Activated CD4-positive, alpha-beta T cell treated with anti-CD3 and anti-CD28 coated beads for 24 hours (primary cell): ENCODE results near the gene GPC5.
"Not testable (repeated sequence)": the region's sequence is repeated elsewhere in the genome, so short reads cannot be mapped to it uniquely, and the experiment has no call there.

Experiments
- DNase-seq, 2 donors: peaks; one replicate each; pipeline ENCODE4 v3.0.0-alpha.2; 2020; ENCODE audit warnings: low read depth in 2 of 2

Gene GPC5

DNA sequence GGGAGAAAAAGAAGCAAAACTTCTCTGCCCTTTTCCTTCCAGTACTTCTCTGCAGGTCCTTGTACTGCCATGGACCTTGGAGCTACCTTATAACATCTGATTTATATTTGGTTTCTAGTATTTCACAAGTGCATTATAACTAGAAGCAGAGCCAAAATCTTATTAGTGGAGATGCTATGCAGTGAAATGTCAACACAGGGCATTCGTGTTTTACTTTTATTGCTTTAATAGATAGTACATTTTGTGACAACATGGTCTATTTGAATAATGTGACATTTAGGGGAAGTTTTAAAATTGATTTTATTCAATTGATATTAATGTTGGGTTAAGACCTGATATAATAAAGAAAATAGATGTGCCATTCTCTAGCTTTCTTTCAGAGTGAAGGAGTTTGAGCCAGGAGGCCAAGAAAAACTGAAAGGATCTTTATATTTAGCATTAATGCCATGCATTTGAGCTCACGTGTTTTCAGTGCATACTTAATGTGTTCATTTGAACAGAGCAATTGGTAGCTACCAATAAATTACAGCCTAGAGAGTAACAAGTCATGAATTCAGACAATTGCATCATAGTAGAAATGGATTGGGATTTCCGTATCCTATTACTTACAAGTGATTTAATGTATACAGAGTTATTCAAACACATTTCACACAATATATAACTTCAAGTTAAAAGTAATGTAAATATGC lies 863.8 kb downstream of the GPC5 start:
- no peak for DNase-seq

GRCh38 chr13:92265408-92265807 lies 867.0 kb downstream of the GPC5 start:
- no peak for DNase-seq

DNA sequence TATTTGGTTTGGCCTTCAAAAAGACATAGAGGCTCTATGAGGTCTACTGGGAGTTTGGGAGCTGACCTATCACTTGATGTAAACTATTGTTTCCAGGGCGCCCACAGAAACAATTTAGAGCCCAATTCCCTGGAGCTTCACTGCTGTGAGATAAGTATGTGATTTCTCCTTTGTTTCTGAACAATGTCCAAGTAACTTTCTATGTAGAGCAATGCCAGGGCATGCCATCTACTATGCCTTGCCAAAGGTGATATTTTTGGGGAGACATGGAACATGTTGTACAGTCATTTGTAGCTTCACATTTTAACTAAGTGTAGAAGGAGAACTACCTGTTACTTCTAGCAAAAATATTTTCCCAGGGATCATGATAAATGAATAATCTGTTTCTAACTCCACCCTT lies 872.6 kb downstream of the GPC5 start:
- no peak for DNase-seq

DNA sequence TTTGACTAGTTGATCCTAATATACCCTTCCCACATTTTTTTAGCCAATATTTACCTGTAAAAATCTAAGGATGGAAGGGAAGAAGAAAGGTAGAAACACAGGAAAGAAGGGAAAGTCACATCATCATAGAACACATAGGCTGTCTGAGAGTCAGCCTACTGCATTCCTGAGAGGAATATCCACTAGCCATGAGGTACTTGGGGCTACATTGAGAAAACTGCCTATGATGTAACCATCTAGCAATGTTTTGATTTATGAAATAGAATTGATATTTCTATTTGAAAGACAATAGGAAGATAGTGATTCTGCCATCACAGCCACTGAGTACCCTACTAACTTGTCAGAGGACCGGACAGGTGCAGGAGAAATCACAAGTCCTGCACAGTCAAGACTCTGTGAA lies 873.8 kb downstream of the GPC5 start:
- no peak for DNase-seq

DNA sequence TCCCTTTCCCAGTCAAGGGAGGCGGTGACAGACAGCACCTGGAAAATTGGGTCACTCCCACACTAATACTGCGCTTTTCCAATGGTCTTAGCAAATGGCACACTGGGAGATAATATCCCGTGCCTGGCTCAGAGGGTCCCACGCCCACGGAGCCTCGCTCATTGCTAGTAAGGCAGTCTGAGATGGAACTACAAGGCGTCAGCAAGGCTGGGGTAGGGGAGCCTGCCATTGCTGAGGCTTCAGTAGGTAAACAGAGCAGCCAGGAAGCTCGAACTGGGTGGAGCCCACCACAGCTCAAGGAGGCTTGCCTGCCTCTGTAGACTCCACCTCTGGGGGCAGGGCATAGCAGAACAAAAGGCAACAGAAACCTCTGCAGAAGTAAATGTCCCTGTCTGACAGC lies 882.6 kb downstream of the GPC5 start:
- not testable (repeated sequence) for DNase-seq

DNA sequence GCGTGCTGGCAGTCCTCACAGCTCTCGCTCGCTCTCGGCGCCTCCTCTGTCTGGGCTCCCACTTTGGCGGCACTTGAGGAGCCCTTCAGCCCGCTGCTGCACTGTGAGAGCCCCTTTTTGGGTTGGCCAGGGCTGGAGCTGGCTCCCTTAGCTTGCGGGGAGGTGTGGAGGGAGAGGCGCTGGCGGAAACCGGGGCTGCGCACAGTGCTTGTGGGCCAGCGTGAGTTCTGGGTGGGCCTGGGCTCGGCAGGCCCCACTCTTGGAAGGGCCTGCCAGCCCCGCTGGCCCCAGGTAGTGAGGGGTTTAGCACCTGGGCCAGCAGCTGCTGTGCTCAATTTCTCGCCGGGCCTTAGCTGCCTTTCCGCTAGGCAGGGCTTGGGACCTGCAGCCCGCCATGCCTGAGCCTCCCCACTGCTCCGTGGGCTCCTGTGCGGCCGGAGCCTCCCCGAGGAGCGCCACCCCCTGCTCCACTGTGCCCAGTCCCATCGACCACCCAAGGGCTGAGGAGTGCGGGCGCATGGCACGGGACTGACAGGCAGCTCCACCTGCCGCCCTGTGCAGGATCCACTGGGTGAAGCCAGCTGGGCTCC lies 892.4 kb downstream of the GPC5 start:
- not testable (repeated sequence) for DNase-seq

DNA sequence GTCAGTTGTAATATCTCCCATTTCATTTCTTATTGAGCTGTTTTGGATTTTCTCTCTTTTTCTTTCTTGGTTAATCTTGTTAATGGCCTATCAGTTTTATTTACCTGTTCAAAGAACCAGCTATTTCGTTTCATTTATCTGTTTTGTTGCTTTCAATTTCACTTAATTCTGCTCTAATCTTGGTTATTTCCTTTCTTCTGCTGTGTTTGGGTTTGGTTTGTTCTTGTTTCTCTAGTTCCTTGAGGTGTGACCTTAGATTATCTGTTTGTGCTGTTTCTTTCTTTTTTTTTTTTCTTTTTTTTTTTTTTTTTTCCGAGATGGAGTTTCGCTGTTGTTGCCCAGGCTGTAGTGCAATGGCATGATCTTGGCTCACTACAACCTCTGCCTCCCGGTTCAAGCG lies 896.1 kb downstream of the GPC5 start:
- not testable (repeated sequence) for DNase-seq

DNA sequence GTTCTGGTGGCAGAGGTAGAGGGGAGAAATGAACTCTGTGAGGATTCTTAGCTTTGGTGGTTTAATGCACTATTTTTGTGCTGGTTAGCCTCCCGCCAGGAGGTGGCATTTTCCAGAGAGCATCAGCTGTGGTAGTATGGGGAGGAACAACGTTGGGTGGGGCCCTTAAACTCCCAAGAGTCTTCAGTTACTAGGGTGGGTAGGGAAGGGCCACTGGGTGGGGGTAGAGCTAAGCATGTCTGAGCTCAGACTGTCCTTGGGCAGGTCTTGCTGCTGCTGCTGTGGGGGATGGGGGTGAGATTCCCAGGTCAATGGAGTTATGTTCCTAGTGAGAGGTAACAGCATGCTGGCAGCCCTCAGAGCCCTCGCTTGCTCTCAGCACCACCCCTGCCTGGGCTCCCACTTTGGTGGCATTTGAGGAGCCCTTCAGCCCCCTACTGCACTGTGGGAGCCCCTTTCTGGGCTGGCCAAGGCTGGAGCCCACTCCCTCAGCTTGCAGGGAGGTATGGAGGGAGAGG lies 897.8 kb downstream of the GPC5 start:
- DNase-seq, result not testable (repeated sequence)

- DNase-seq, result no peak
Observed at GRCh38 chr13:92297971-92298942, 899.8 kb downstream of the GPC5 start.

- DNase-seq, result no peak
Observed at GRCh38 chr13:92300651-92301050, 902.2 kb downstream of the GPC5 start.

DNA sequence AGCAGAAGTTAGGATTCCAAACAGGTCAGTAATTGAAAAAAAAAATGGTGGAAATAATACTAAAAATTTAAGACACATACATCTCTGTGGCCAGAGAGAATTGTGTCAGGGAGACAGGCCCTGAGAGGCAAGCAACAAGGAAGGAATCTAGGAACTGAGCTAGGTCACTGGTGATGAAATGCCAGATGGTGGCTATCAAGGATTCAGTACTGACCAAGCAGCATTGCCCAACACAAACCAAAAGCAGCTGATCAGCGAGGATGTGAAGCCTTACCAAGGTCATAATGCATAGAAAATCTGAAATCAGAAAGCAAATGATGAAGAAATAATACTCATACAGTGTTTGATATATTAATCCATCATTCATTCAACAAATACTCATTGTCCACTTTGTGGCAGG lies 905.0 kb downstream of the GPC5 start:
- no peak for DNase-seq

DNA sequence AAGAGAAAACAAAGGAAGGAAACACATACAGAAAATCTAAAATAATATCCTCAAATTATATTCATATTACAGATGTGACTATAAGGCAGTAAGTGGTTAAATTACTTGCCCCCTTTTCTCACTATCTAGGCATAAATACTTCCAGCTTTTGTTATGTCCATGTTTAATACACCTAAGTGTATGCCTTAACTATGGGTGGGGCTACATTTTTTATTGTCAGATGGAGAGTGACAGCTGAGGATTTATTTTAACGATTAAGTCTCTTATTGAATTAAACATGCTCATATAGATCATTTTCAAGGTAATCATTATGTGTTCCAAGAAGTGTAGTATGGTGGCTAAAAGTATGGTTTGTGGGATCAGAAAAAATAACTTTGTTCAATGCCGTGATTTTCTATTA lies 909.3 kb downstream of the GPC5 start:
- DNase-seq, result no peak

GRCh38 chr13:92312823-92313222 lies 914.4 kb downstream of the GPC5 start:
- no peak for DNase-seq

- DNase-seq, result no peak
Observed at GRCh38 chr13:92313382-92313781, 915.0 kb downstream of the GPC5 start.

DNA sequence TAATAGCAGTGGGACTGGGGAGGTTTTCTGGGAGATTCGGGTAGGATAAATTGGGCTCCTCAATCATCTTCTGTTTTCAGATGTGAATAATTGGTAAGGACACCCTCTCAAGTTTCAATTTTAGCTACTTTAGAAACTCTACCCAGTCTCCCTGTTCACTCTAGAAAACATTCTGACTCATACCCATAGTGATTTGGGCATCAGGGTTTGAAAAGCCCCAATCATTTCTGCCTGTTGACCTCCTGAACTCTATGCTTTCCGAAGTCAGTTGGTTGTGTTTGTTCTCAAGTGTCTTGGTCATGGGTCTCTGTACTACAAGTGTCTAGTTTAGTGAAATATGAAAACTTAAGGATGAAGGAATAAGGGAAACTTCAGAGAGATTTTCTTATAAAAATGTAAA lies 916.8 kb downstream of the GPC5 start:
- no peak for DNase-seq

DNA sequence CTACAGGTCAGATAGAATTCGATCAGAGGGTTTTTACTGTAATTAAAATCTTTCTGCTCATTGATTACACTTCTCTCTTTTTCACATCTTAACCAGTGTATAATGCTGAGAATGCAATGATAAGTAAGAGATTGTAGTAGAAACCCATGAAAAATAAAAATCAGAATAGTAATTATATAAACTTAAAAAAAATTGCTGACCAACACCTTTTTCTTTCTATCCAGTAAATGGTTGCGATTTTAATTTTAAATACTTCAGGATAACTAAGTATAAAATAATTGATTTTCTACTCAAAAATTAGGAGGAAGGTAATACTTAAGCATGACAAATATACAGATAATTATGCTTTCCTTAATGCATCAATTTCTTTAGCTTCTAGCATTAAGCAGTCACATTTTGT lies 917.6 kb downstream of the GPC5 start:
- no peak for DNase-seq

DNA sequence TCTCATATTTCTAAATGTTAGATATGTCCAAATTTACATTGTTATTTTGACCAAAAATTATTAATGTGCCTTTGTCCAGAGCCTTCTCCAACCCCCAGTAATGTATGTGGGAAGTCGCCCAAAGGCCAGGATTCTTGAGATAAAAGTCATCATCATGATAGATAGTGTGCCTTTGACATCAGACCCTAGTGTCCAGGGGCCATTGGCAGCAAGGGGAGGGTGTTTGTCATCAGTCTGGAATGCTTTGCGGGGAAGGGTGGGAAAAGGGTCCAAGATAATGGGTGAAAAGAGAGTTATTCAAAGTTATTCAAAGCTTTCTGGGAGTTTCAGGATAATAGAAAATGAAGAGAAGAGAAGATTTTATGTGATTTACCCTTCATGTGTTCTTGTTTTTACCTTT lies 918.6 kb downstream of the GPC5 start:
- DNase-seq, result no peak

DNA sequence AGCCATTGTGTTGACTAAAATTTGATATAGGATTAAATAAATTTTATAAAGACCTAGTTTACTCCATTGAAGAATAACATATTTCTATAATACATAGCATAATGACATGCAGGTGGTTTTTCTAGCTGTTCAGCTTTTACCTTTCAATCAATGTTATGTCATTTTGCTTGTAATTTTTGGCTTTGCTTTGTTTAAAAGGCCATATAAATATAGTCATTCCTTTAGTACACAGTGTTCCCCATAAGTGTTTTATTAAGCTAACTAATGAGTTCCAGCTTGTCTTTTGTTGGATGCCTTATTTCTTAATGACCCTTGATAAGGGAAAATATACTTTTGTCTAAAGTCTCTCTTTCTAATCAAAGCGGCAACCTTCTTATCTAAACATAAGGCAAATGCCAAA lies 921.9 kb downstream of the GPC5 start:
- DNase-seq, result no peak

- DNase-seq, result no peak
Observed at GRCh38 chr13:92321174-92321573, 922.8 kb downstream of the GPC5 start.

- no peak for DNase-seq
Observed at GRCh38 chr13:92345627-92346026, 947.2 kb downstream of the GPC5 start.

GRCh38 chr13:92346046-92346445 lies 947.6 kb downstream of the GPC5 start:
- no peak for DNase-seq

GRCh38 chr13:92354583-92354982 lies 956.2 kb downstream of the GPC5 start:
- no peak for DNase-seq
